CD8-positive, alpha-beta memory T cell (primary cell): ENCODE results near the gene GREB1L. TPM values are rescaled to one million over a fixed set of nuclear protein-coding genes. Genes with fewer than 3 reads are reported as not detected.

Experiments
- CTCF ChIA-PET: fragments of 350-600 bp; sonication (Branson Sonifier 250); formaldehyde crosslinking; loops from one replicate; lab custom pipeline; 2021; ENCODE audit warnings: antibody characterized with exemption; lab: Charles Lee
- POLR2A ChIA-PET: fragments of 350-600 bp; sonication (Branson Sonifier 250); formaldehyde crosslinking; loops from one replicate; lab custom pipeline; 2021; ENCODE audit warnings: antibody characterized with exemption; lab: Charles Lee
- DNase-seq, 5 donors: peaks; one replicate each; pipeline versions ENCODE4 v3.0.0 to v3.0.0-alpha.2; 2020 to 2022; ENCODE audit warnings: mixed read lengths in 1 of 5
- H3K27ac ChIP-seq: one replicate; pipeline ENCODE4 v1.7.0; 2013; ENCODE audit warnings: low read depth, mild to moderate bottlenecking, low read length, moderate library complexity
- H3K27me3 ChIP-seq: 2 replicates; pipeline ENCODE4 v1.7.0; 2013; ENCODE audit warnings: low read length, mild to moderate bottlenecking; ENCODE audit not compliant: insufficient read depth, poor library complexity, severe bottlenecking
- H3K36me3 ChIP-seq: 2 replicates; pipeline ENCODE4 v1.7.0; 2013; ENCODE audit warnings: mild to moderate bottlenecking, low read length, moderate library complexity; ENCODE audit not compliant: insufficient read depth
- H3K4me1 ChIP-seq: 2 replicates; pipeline ENCODE4 v1.7.0; 2013; ENCODE audit warnings: mild to moderate bottlenecking, low read length, moderate library complexity; ENCODE audit not compliant: insufficient read depth
- H3K4me3 ChIP-seq: 2 replicates; pipeline ENCODE4 v1.7.0; 2013; ENCODE audit warnings: mild to moderate bottlenecking, low read length
- H3K9me3 ChIP-seq: 2 replicates; pipeline ENCODE4 v1.7.0; 2013; ENCODE audit warnings: mild to moderate bottlenecking, low read length
- H3K27ac Mint-ChIP-seq, 8 donors: one replicate each; pipeline ENCODE4 v1.8.0; 2020 to 2021; ENCODE audit warnings: mixed read lengths in 8 of 8, mild to moderate bottlenecking in 6 of 8, inconsistent platforms in 3 of 8, moderate library complexity in 3 of 8
- H3K27me3 Mint-ChIP-seq, 2 donors: one replicate each; pipeline ENCODE4 v1.8.0; 2020 to 2021; ENCODE audit warnings: mixed read lengths in 2 of 2, mild to moderate bottlenecking in 1 of 2, moderate library complexity in 1 of 2
- H3K36me3 Mint-ChIP-seq, 3 donors: one replicate each; pipeline ENCODE4 v1.8.0; 2020 to 2021; ENCODE audit warnings: mixed read lengths in 3 of 3, inconsistent platforms in 1 of 3, mild to moderate bottlenecking in 1 of 3
- H3K4me1 Mint-ChIP-seq, 3 donors: one replicate each; pipeline ENCODE4 v1.8.0; 2020 to 2021; ENCODE audit warnings: mixed read lengths in 3 of 3, inconsistent platforms in 1 of 3, mild to moderate bottlenecking in 1 of 3
- H3K4me3 Mint-ChIP-seq, 7 donors: one replicate each; pipeline ENCODE4 v1.8.0; 2020 to 2021; ENCODE audit warnings: mixed read lengths in 7 of 7, mild to moderate bottlenecking in 6 of 7, moderate library complexity in 4 of 7, inconsistent platforms in 2 of 7
- H3K9me3 Mint-ChIP-seq, 5 donors: one replicate each; pipeline ENCODE4 v1.8.0; 2020 to 2022; ENCODE audit warnings: mixed read lengths in 5 of 5, mild to moderate bottlenecking in 3 of 5, moderate library complexity in 2 of 5, inconsistent platforms in 1 of 5
- polyA plus RNA-seq: library from polyadenylated mRNA; unstranded; fragments of 300-500 nt; fragmentation: Illumina TruSeq; gene quantifications from one replicate; pipeline ENCODE4 v1.2.3, GENCODE V29; 2021
- total RNA-seq, 2 experiments: library from RNA; stranded (reverse); gene quantifications; one replicate each; pipeline ENCODE4 v1.2.3, GENCODE V29; 2021

The GREB1L gene
- not detected for total RNA-seq
- 0.13 TPM for polyA plus RNA-seq

DNA sequence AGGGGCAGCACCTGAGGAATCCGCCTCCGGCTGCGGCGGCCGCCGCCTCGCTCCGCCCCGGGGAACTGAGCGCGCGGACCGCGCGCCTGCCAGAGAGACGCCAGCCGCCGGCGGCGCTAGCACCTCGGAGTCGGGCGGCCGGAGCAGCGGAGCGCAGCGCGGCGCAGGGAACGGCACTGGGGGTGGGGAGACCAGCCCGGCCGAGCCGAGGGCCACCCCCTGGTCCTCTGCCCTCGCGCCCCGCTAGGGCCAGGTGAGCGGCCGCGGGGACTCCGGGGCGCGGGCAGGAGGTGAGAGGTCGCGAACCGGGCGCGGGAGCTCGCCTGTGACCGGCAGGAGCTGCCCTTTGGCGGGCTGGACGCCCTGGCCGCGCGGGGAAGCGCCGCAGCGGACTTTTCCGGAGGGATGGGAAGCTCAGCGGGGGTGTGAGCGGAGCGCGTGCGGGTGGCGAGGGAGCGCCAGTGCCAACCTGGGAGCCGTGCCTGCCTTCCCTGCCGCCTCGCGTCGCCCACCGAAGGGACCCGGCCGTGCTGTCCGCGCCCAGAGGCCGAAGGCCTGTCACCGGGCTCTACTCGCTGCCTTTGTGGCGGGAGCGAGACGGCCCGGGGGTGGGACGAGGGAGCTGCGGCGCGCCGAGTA, at the start of gene GREB1L:
Gene GREB1L (plus strand): TSS at position 92 of the 639 bp plus-strand sequence. CDS start 141,287 bp downstream, outside the sequence.
- H3K4me3 Mint-ChIP-seq: peak within 1 kb of the TSS in 4 of 7 donors; percentile 28 to 71 (median 56)

DNA sequence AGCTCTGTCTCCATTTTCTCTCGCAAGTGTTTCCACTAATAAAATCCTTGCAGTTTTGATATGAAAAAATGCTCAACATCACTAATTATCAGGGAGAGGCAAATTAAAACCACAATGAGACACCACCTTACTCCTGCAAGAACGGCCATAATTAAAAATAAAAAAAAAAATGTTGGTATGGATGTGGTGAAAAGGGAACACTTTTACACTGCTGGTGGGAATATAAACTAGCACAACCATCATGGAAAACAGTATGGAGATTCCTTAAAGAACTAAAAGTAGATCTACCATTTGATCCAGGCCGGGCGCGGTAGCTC, 49.8 kb upstream of the GREB1L start:
- ChIA-PET POLR2A (no interaction called here), CTCF (interaction anchor here (0.9 to 1.4 kb wide), 2 partner anchors 10 to 12 kb away, joined by 3 to 4 read pairs; no protein-coding TSS in a partner anchor)
- Histone ChIP-seq H3K4me3 (no peak overlapping the region), H3K36me3 (no peaks in the 10 kb centered on the region), H3K27ac (no peak overlapping the region), H3K27me3 (no peaks in the 10 kb centered on the region), H3K4me1 (no peaks in the 10 kb centered on the region), H3K9me3 (no peaks in the 10 kb centered on the region)
- H3K27me3 Mint-ChIP-seq: peaks cover 7 to 35% of the 10 kb centered on the region in 2 donors
- no peak for DNase-seq
- H3K4me1 Mint-ChIP-seq: no peaks in the 10 kb centered on the region
- H3K27ac Mint-ChIP-seq: no peak overlapping the region
- no peaks in the 10 kb centered on the region for H3K9me3 Mint-ChIP-seq
- H3K36me3 Mint-ChIP-seq: no peaks in the 10 kb centered on the region
- no peak overlapping the region for H3K4me3 Mint-ChIP-seq

More for the DNA sequence above, at the start of gene GREB1L:
- H3K27me3 ChIP-seq: peaks cover 11% of the 10 kb centered on the region
- Mint-ChIP-seq H3K27ac (peak within 1 kb of the TSS in 2 of 8 donors; percentile 34 to 57), H3K36me3 (no peaks in the 10 kb centered on the region), H3K4me1 (peaks cover 7 to 14% (median 11%) of the 10 kb centered on the region in 3 donors), H3K9me3 (peaks cover 0 to 5% (median 0%) of the 10 kb centered on the region in 5 donors), H3K27me3 (peaks cover 38 to 69% of the 10 kb centered on the region in 2 donors)
- ChIA-PET CTCF (no interaction called here), POLR2A (no interaction called here)
- H3K4me3 ChIP-seq: no peak within 1 kb of the TSS
- DNase-seq: no peak
- H3K4me1 ChIP-seq: no peaks in the 10 kb centered on the region
- no peaks in the 10 kb centered on the region for H3K9me3 ChIP-seq
- no peaks in the 10 kb centered on the region for H3K36me3 ChIP-seq
- H3K27ac ChIP-seq: no peak within 1 kb of the TSS

DNA sequence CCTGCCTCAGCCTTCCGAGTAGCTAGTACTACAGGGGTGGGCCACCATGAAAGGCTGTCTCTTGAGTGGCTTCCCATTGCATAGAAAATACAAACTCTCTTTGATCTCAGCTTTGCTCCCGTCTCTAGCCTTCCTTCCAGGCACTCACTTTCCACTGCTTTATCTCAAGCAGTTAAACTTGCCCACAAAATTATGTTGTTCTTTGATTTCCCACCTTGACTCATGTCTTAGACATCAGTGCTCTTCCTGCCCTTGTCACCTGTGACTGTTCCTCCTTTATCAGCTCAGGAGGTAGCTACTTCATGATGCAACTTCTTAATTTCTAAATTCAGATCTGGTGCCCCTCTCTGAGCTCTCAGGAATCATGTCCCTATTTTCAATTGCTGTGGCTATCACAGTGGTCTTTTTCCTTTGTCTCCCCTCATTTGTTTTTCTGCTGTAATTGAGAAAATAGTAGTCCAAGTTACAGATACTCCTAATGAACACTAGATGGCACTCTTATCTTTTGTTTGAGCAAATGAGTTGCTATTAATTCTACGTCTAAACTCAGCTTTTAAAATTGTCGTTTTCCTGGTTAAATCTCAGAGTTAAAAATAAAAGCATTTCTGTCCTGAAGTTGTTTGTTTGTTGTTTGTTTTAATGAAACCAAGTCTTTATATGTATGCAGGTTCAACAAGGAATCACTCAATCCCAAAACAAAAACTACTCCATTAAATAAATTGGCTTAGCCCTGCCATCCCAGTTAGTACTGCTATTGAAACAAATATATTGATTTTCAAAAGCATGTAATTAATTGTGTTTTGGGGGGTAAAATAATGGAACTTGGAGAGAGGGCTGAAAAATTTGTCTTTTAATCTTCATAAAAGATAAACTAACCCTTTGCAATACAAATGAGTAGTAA, 46.9 kb upstream of the GREB1L start:
- no peaks in the 10 kb centered on the region for H3K36me3 Mint-ChIP-seq
- Histone ChIP-seq H3K4me1 (no peaks in the 10 kb centered on the region), H3K36me3 (no peaks in the 10 kb centered on the region), H3K9me3 (no peaks in the 10 kb centered on the region), H3K27me3 (no peaks in the 10 kb centered on the region), H3K27ac (no peak overlapping the region), H3K4me3 (no peak overlapping the region)
- no peak overlapping the region for H3K27ac Mint-ChIP-seq
- CTCF ChIA-PET: interaction anchor here (0.8 to 3.2 kb wide), 10 partner anchors 9 to 762 kb away, joined by 3 to 12 read pairs (median 5); no protein-coding TSS in a partner anchor
- peak in 2 of 5 donors; percentile 7 to 13 for DNase-seq
- POLR2A ChIA-PET: interaction anchor here (0.6 kb wide), 1 partner anchor 35 kb away, joined by 9 read pairs; no protein-coding TSS in a partner anchor
- no peaks in the 10 kb centered on the region for H3K4me1 Mint-ChIP-seq
- no peak overlapping the region for H3K4me3 Mint-ChIP-seq
- H3K9me3 Mint-ChIP-seq: no peaks in the 10 kb centered on the region
- peaks cover 2 to 26% of the 10 kb centered on the region in 2 donors for H3K27me3 Mint-ChIP-seq

DNA sequence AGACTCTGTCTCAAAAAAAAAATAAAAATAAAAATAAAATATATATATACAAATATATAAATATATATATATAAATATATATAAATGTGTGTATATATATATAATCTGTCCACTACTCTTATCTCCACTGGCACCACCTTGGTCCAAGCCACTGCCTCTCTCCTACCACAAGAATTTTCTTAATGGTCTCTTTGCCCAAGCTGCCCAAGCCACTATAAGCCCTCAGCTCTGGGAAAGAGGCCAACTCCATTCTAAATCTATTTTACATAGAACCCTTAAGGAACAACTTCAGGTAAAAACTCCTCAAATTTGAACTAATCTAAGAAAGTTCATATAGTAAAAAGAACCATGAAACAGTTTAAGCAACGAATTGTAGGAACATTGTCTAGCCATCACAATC, 45.6 kb upstream of the GREB1L start:
- no peak overlapping the region for H3K27ac ChIP-seq
- DNase-seq: no peak
- H3K27me3 Mint-ChIP-seq: peaks cover 2 to 25% of the 10 kb centered on the region in 2 donors
- no peak overlapping the region for H3K4me3 Mint-ChIP-seq
- no peaks in the 10 kb centered on the region for H3K4me1 Mint-ChIP-seq
- H3K4me3 ChIP-seq: no peak overlapping the region
- H3K9me3 Mint-ChIP-seq: no peaks in the 10 kb centered on the region
- no peaks in the 10 kb centered on the region for H3K4me1 ChIP-seq
- no peaks in the 10 kb centered on the region for H3K27me3 ChIP-seq
- no peaks in the 10 kb centered on the region for H3K9me3 ChIP-seq
- H3K36me3 ChIP-seq: no peaks in the 10 kb centered on the region
- POLR2A ChIA-PET: no interaction called here
- CTCF ChIA-PET: interaction anchor here (1.9 to 3.2 kb wide), 4 partner anchors 10 to 759 kb away, joined by 5 to 12 read pairs (median 6); no protein-coding TSS in a partner anchor
- H3K27ac Mint-ChIP-seq: no peak overlapping the region
- H3K36me3 Mint-ChIP-seq: no peaks in the 10 kb centered on the region

DNA sequence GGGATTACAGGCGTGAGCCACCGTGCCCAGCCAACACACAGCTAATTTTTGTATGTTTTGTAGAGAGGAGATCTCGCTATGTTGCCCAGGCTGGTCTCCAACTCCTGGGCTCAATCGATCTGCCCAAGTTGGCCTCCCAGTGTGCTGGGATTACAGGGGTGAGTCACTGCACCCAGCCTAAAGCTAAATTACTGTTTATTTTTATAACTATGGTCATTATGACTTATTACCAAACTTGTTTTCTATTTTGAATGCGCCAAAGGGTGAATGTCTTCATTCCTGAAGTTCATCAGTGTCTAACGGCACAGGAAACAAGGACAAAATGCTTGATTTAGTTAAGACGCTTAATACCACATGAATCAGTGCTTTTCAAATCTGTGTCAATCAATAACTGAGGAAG, 38.9 kb upstream of the GREB1L start:
- Mint-ChIP-seq H3K4me3 (no peak overlapping the region), H3K27ac (no peak overlapping the region), H3K9me3 (no peaks in the 10 kb centered on the region), H3K36me3 (no peaks in the 10 kb centered on the region), H3K4me1 (no peaks in the 10 kb centered on the region), H3K27me3 (peaks cover 3 to 15% of the 10 kb centered on the region in 2 donors)
- no peaks in the 10 kb centered on the region for H3K4me1 ChIP-seq
- no peaks in the 10 kb centered on the region for H3K9me3 ChIP-seq
- no peak for DNase-seq
- ChIA-PET POLR2A (no interaction called here), CTCF (no interaction called here)
- no peak overlapping the region for H3K4me3 ChIP-seq
- H3K27me3 ChIP-seq: no peaks in the 10 kb centered on the region
- H3K27ac ChIP-seq: no peak overlapping the region
- no peaks in the 10 kb centered on the region for H3K36me3 ChIP-seq

DNA sequence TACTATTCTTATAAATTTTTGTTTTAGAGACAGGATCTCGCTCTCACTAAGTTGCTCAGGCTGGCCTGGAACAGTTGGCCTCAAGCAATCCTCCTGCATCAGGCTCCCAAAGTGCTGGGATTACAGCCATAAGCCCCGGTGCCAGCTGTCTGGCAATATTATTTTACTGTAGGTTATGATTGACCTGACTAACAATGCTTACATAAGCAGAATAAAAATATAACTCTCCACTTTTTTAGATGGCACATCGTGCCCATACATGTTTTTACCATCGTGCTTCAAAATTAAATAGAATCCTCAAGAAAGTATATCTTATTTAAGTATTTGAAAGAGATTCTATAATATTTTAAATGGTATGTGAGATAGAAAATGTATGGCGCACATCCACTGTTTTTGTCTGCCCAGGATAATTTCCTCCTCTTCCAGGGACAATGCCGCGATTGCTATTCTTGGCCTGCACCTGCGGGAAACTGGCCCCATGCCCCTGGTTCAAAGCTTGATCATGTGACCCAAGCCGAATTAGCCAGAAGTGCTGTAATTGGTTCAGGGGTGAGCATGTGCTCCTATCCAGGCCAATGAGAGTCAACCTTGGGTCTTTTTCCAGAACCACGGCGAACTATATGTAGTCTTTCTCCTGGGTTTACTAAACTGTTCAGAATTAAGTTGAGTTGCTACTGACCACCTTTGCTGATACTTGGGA, 38.3 kb upstream of the GREB1L start:
- ChIA-PET POLR2A (no interaction called here), CTCF (no interaction called here)
- Mint-ChIP-seq H3K27ac (no peak overlapping the region), H3K27me3 (peaks cover 3 to 11% of the 10 kb centered on the region in 2 donors), H3K9me3 (no peaks in the 10 kb centered on the region), H3K36me3 (no peaks in the 10 kb centered on the region), H3K4me3 (no peak overlapping the region), H3K4me1 (no peaks in the 10 kb centered on the region)
- Histone ChIP-seq H3K27ac (no peak overlapping the region), H3K9me3 (no peaks in the 10 kb centered on the region), H3K4me1 (no peaks in the 10 kb centered on the region), H3K27me3 (no peaks in the 10 kb centered on the region), H3K4me3 (no peak overlapping the region), H3K36me3 (no peaks in the 10 kb centered on the region)
- no peak for DNase-seq

DNA sequence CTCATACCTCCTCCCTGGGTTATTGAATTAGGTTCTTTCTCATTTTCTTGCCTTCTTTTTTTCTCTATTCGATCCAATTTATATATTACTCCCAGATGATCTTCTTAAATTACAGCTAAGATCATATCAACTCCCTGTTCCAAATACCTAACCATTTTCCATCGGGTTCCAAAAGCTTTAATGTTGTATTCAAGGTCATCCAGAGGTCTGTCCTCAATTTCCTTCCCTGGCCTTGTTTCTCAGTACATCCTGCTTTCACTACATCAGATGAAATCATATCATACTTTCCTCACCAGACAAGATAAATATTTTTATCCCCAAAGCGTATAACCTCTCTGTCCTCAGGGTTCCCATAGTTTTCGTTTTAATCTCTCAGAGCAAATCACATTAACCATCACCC, 36.3 kb upstream of the GREB1L start:
- H3K27ac Mint-ChIP-seq: peak overlapping the region in 1 of 8 donors; percentile 51
- no peak overlapping the region for H3K4me3 Mint-ChIP-seq
- H3K9me3 Mint-ChIP-seq: no peaks in the 10 kb centered on the region
- ChIA-PET CTCF (interaction anchor here (0.8 kb wide), 1 partner anchor 11 kb away, joined by 3 read pairs; no protein-coding TSS in a partner anchor), POLR2A (no interaction called here)
- Histone ChIP-seq H3K36me3 (no peaks in the 10 kb centered on the region), H3K4me3 (no peak overlapping the region), H3K4me1 (no peaks in the 10 kb centered on the region), H3K27ac (no peak overlapping the region), H3K27me3 (no peaks in the 10 kb centered on the region), H3K9me3 (no peaks in the 10 kb centered on the region)
- peaks cover 3 to 6% of the 10 kb centered on the region in 2 donors for H3K27me3 Mint-ChIP-seq
- H3K4me1 Mint-ChIP-seq: no peaks in the 10 kb centered on the region
- no peaks in the 10 kb centered on the region for H3K36me3 Mint-ChIP-seq
- DNase-seq: no peak
